ENCODE measurements around the gene SH3GL3.

GRCh38 chr15:83655237-83655616 is 208.1 kb downstream of the SH3GL3 start:
- TF ChIP-seq CTCF (IDR thresholded peaks at IDR 0.05) (no peak), POLR2A (IDR thresholded peaks at IDR 0.05) (no peak)
